ENCODE data around the gene SCN3B.

Gene SCN3B

DNA sequence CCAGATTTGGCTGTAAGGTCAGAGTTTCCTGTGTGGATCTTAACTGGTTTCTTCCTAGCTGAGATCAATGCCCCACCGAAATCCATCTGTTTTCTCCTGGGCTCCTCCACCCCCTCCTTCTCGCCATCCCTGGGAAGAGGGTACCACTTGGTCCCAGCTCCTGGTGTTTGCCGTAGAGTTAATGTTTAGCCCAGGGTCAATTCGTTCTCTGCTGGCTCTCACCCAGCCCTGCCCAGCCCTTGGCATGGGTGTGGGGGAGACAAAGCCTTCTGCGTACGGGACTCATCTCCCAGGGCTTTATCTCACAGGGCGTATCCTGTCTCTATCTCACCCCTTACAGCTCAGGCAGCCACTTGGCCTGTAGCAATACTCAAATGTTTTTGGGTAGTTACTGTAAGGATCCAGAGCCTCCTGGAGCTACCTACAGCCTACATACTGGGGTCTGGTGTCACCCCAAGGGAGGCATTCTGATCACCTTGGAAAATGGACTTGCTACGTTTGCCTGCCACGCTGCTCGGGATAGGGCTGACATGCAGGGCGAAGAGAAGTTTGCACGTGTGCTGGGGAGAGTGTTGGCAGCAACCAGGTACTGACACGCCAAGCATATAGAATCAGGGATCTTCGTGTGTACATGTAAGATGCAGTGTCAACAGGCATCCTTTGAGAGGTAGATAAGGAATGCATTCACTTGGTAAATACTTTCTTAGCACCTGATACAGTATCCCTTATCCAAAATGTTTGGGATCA, 66.1 kb downstream of the SCN3B start:
- H3F3A ChIP-seq (ENCODE audit: insufficient read depth, low read length) = no peaks in the 10 kb centered on the region
- peaks cover 5% of the 10 kb centered on the region; the same call in 1 of the 2 replicates for H3K27me3 ChIP-seq (ENCODE audit: insufficient read depth, low read length)
- no peaks in the 10 kb centered on the region for H3K9me3 ChIP-seq (ENCODE audit: low read length)
- H3K4me2 ChIP-seq (ENCODE audit: low read length) = no peak overlapping the region
- no peaks in the 10 kb centered on the region for H4K20me1 ChIP-seq (ENCODE audit: insufficient read depth, low read length)
- no peak overlapping the region for H3K9ac ChIP-seq (ENCODE audit: low read length)
- no peaks in the 10 kb centered on the region for H3K9me2 ChIP-seq (ENCODE audit: low read depth, low read length)
- TF ChIP-seq, protein P1, sequence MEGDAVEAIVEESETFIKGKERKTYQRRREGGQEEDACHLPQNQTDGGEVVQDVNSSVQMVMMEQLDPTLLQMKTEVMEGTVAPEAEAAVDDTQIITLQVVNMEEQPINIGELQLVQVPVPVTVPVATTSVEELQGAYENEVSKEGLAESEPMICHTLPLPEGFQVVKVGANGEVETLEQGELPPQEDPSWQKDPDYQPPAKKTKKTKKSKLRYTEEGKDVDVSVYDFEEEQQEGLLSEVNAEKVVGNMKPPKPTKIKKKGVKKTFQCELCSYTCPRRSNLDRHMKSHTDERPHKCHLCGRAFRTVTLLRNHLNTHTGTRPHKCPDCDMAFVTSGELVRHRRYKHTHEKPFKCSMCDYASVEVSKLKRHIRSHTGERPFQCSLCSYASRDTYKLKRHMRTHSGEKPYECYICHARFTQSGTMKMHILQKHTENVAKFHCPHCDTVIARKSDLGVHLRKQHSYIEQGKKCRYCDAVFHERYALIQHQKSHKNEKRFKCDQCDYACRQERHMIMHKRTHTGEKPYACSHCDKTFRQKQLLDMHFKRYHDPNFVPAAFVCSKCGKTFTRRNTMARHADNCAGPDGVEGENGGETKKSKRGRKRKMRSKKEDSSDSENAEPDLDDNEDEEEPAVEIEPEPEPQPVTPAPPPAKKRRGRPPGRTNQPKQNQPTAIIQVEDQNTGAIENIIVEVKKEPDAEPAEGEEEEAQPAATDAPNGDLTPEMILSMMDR (IDR thresholded peaks at IDR 0.05; ENCODE audit: low read length) = no peak
- no peak for TF ChIP-seq EZH2 (IDR thresholded peaks at IDR 0.05; ENCODE audit: borderline replicate concordance, low read length)
- no peak overlapping the region for H2AFZ ChIP-seq (ENCODE audit: low read length)
- no peaks in the 10 kb centered on the region for H3K79me2 ChIP-seq (ENCODE audit: insufficient read depth, low read length)
- H3K4me1 ChIP-seq (ENCODE audit: insufficient read depth, low read length, severe bottlenecking) = no peaks in the 10 kb centered on the region
- no peak overlapping the region for H3K4me3 ChIP-seq (ENCODE audit: low read depth, low read length, poor library complexity, severe bottlenecking)
- no peaks in the 10 kb centered on the region for H3K36me3 ChIP-seq (ENCODE audit: insufficient read depth, low read length)
- H3K27ac ChIP-seq (ENCODE audit: low read depth, low read length, poor library complexity, severe bottlenecking) = no peak overlapping the region

DNA sequence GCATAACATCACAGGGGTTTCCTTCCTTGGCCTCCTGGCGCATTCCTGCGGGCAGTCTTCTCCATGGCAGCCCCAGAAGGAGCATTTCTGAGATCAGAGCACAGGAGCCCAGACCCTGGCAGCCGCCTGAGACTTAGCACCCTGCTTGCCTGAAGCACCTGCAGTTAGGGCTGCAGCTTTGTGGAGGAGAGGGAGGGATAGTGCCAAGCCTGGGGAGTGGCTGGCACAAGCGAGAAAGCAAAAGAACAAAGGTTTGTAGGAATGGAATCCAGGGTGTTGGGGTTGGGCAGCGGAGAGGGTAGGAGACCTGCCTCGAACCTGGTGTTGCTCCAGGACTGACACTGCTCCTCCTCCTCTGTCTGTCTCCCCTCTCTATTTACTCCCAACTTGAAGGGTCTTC, 66.9 kb downstream of the SCN3B start:
- H3K27me3 ChIP-seq (ENCODE audit: insufficient read depth, low read length) = peaks cover 5% of the 10 kb centered on the region; the same call in 1 of the 2 replicates

DNA sequence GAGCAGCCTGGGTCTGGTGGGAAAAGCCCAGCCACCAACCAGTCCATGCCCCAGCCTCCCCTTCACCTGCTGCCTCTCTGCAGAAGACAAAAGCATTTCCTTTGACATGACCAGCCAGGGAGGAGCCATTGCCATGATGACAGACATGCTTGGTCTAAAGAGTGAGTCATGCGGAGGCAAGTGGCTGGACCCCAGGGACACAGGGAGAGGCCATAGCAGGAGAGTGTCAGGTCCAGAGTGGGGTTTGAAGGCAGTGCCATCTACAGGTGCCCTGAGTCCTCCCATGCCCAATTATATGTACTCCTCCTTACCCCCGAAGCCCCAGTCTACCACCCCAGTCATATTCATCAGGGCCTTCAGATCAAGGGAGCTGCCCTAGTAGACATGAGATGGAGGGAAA, 67.4 kb downstream of the SCN3B start:
- Histone ChIP-seq H3K27ac (ENCODE audit: low read depth, low read length, poor library complexity, severe bottlenecking) (no peak overlapping the region), H3K79me2 (ENCODE audit: insufficient read depth, low read length) (no peaks in the 10 kb centered on the region), H2AFZ (ENCODE audit: low read length) (no peak overlapping the region), H3K27me3 (ENCODE audit: insufficient read depth, low read length) (0 out of 2 replicates have a peak, but pooled peaks cover 1% of the 10 kb centered on the region), H3K4me1 (ENCODE audit: insufficient read depth, low read length, severe bottlenecking) (no peaks in the 10 kb centered on the region), H3K4me3 (ENCODE audit: low read depth, low read length, poor library complexity, severe bottlenecking) (no peak overlapping the region), H3K9me3 (ENCODE audit: low read length) (no peaks in the 10 kb centered on the region), H4K20me1 (ENCODE audit: insufficient read depth, low read length) (no peaks in the 10 kb centered on the region), H3K9me2 (ENCODE audit: low read depth, low read length) (no peaks in the 10 kb centered on the region), H3F3A (ENCODE audit: insufficient read depth, low read length) (no peaks in the 10 kb centered on the region), H3K36me3 (ENCODE audit: insufficient read depth, low read length) (no peaks in the 10 kb centered on the region), H3K4me2 (ENCODE audit: low read length) (no peak overlapping the region), H3K9ac (ENCODE audit: low read length) (no peak overlapping the region)
- no peak for TF ChIP-seq EZH2 (IDR thresholded peaks at IDR 0.05; ENCODE audit: borderline replicate concordance, low read length)
- TF ChIP-seq, protein P1 (IDR thresholded peaks at IDR 0.05; ENCODE audit: low read length) = no peak

More for the DNA sequence above, 66.9 kb downstream of the SCN3B start:
- Histone ChIP-seq H4K20me1 (ENCODE audit: insufficient read depth, low read length) (no peaks in the 10 kb centered on the region), H3K27ac (ENCODE audit: low read depth, low read length, poor library complexity, severe bottlenecking) (no peak overlapping the region), H2AFZ (ENCODE audit: low read length) (no peak overlapping the region), H3K36me3 (ENCODE audit: insufficient read depth, low read length) (no peaks in the 10 kb centered on the region), H3K4me1 (ENCODE audit: insufficient read depth, low read length, severe bottlenecking) (no peaks in the 10 kb centered on the region), H3K4me3 (ENCODE audit: low read depth, low read length, poor library complexity, severe bottlenecking) (no peak overlapping the region), H3K9me3 (ENCODE audit: low read length) (no peaks in the 10 kb centered on the region), H3K9ac (ENCODE audit: low read length) (no peak overlapping the region), H3F3A (ENCODE audit: insufficient read depth, low read length) (no peaks in the 10 kb centered on the region), H3K79me2 (ENCODE audit: insufficient read depth, low read length) (no peaks in the 10 kb centered on the region), H3K9me2 (ENCODE audit: low read depth, low read length) (no peaks in the 10 kb centered on the region), H3K4me2 (ENCODE audit: low read length) (no peak overlapping the region)
- TF ChIP-seq, protein P1 (IDR thresholded peaks at IDR 0.05; ENCODE audit: low read length) = no peak
- no peak for TF ChIP-seq EZH2 (IDR thresholded peaks at IDR 0.05; ENCODE audit: borderline replicate concordance, low read length)

Data from OCI-LY1 (cell line).